Keratinocyte (primary cell): ENCODE measurements around the gene AGAP1.

ENCODE experiments used
- EZH2 ChIP-seq: IDR thresholded peaks from one replicate; pipeline ENCODE4 v1.6.1; 2012; ENCODE audit warnings: inconsistent platforms, mild to moderate bottlenecking, low read length, moderate library complexity
- TF ChIP-seq, protein P1 (sequence below), 3 experiments: IDR thresholded peaks in 1 of 3; conservative IDR thresholded peaks in 1 of 3; optimal IDR thresholded peaks in 1 of 3; 2 replicates in 2 of 3; 3 replicates in 1 of 3; pipeline versions ENCODE3 to v1.5.1; 2011; ENCODE audit warnings: low read length in 3 of 3, mild to moderate bottlenecking in 3 of 3, moderate library complexity in 2 of 3, control low read depth in 1 of 3, inconsistent platforms in 1 of 3; ENCODE audit not compliant: insufficient read depth in 2 of 3; ENCODE audit errors: extremely low read depth in 1 of 3

DNA sequence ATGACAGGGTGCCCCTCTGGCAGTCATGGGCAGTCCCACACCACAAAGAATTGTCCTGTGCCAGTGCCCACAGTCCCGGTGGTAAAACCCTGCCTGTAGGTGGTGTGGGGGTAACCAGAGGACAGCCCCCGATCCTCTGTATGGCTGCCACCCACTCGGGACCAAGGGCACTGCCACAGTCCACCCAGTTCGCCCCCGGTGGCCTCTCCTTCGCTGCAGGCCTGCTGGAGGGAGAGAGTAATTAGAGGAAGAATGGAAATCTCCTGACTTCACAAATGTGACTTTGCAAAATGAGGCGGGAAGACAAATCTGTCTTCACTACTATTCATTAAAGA lies 663.0 kb downstream of the AGAP1 start:
- TF ChIP-seq, protein P1, sequence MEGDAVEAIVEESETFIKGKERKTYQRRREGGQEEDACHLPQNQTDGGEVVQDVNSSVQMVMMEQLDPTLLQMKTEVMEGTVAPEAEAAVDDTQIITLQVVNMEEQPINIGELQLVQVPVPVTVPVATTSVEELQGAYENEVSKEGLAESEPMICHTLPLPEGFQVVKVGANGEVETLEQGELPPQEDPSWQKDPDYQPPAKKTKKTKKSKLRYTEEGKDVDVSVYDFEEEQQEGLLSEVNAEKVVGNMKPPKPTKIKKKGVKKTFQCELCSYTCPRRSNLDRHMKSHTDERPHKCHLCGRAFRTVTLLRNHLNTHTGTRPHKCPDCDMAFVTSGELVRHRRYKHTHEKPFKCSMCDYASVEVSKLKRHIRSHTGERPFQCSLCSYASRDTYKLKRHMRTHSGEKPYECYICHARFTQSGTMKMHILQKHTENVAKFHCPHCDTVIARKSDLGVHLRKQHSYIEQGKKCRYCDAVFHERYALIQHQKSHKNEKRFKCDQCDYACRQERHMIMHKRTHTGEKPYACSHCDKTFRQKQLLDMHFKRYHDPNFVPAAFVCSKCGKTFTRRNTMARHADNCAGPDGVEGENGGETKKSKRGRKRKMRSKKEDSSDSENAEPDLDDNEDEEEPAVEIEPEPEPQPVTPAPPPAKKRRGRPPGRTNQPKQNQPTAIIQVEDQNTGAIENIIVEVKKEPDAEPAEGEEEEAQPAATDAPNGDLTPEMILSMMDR (optimal IDR thresholded peaks at IDR 0.05 in 1 of 3, IDR thresholded peaks at IDR 0.05 in 1 of 3, conservative IDR thresholded peaks at IDR 0.05 in 1 of 3; ENCODE audit: extremely low read depth in 1 of 3, insufficient read depth in 2 of 3, low read length in 3 of 3) = no peak
- no peak for TF ChIP-seq EZH2
